ENCODE measurements around the gene PRKAA2.

The PRKAA2 gene

GRCh38 chr1:56688522-56689026 is 43.5 kb downstream of the PRKAA2 start:
- Histone ChIP-seq H3K36me3 (ENCODE audit: control insufficient read depth, low read length) (no peaks in the 10 kb centered on the region), H3K4me1 (ENCODE audit: control insufficient read depth, low read length) (no peaks in the 10 kb centered on the region), H3K79me2 (ENCODE audit: control insufficient read depth, low read length) (no peaks in the 10 kb centered on the region), H3F3A (ENCODE audit: control insufficient read depth, insufficient read depth) (no peaks in the 10 kb centered on the region), H3K4me2 (ENCODE audit: low read length) (no peak overlapping the region), H3K9me2 (replicated peaks; ENCODE audit: control insufficient read depth, low read length) (no peaks in the 10 kb centered on the region), H3K4me3 (ENCODE audit: low read length) (no peak overlapping the region), H3K9me3 (ENCODE audit: control insufficient read depth, insufficient read depth, low read length) (no peaks in the 10 kb centered on the region), H4K20me1 (ENCODE audit: control insufficient read depth, insufficient read depth, low read depth, low read length) (no peaks in the 10 kb centered on the region), H3K27me3 (ENCODE audit: control insufficient read depth, low read length) (no peaks in the 10 kb centered on the region), H3K27ac (ENCODE audit: low read depth, low read length) (no peak overlapping the region)
- no peak for TF ChIP-seq CTCF (IDR thresholded peaks at IDR 0.05; ENCODE audit: low read depth, low read length, poor library complexity, severe bottlenecking)
- no peak for TF ChIP-seq EZH2phosphoT487 (IDR thresholded peaks at IDR 0.05; ENCODE audit: borderline replicate concordance, low read length)

- Histone ChIP-seq H3K4me3 (ENCODE audit: low read length) (no peak overlapping the region), H3K27ac (ENCODE audit: low read depth, low read length) (no peak overlapping the region), H3K9me2 (replicated peaks; ENCODE audit: control insufficient read depth, low read length) (no peaks in the 10 kb centered on the region), H4K20me1 (ENCODE audit: control insufficient read depth, insufficient read depth, low read depth, low read length) (no peaks in the 10 kb centered on the region), H3K9me3 (ENCODE audit: control insufficient read depth, insufficient read depth, low read length) (no peaks in the 10 kb centered on the region), H3K4me2 (ENCODE audit: low read length) (no peak overlapping the region), H3K27me3 (ENCODE audit: control insufficient read depth, low read length) (no peaks in the 10 kb centered on the region), H3F3A (ENCODE audit: control insufficient read depth, insufficient read depth) (no peaks in the 10 kb centered on the region), H3K4me1 (ENCODE audit: control insufficient read depth, low read length) (no peaks in the 10 kb centered on the region), H3K79me2 (ENCODE audit: control insufficient read depth, low read length) (no peaks in the 10 kb centered on the region), H3K36me3 (ENCODE audit: control insufficient read depth, low read length) (no peaks in the 10 kb centered on the region)
- TF ChIP-seq CTCF (IDR thresholded peaks at IDR 0.05; ENCODE audit: low read depth, low read length, poor library complexity, severe bottlenecking) = no peak
Observed at GRCh38 chr1:56696663-56697062, 51.5 kb downstream of the PRKAA2 start.

GRCh38 chr1:56703747-56704146 is 58.6 kb downstream of the PRKAA2 start:
- no peak for TF ChIP-seq CTCF (IDR thresholded peaks at IDR 0.05; ENCODE audit: low read depth, low read length, poor library complexity, severe bottlenecking)
- TF ChIP-seq EZH2phosphoT487 (IDR thresholded peaks at IDR 0.05; ENCODE audit: borderline replicate concordance, low read length) = no peak
- no peak overlapping the region for H3K27ac ChIP-seq (ENCODE audit: low read depth, low read length)
- H3K9me3 ChIP-seq (ENCODE audit: control insufficient read depth, insufficient read depth, low read length) = no peaks in the 10 kb centered on the region
- H3K4me1 ChIP-seq (ENCODE audit: control insufficient read depth, low read length) = no peaks in the 10 kb centered on the region
- H3K9me2 ChIP-seq (replicated peaks; ENCODE audit: control insufficient read depth, low read length) = no peaks in the 10 kb centered on the region
- H3K4me2 ChIP-seq (ENCODE audit: low read length) = no peak overlapping the region
- H4K20me1 ChIP-seq (ENCODE audit: control insufficient read depth, insufficient read depth, low read depth, low read length) = no peaks in the 10 kb centered on the region
- H3K4me3 ChIP-seq (ENCODE audit: low read length) = no peak overlapping the region
- H3K79me2 ChIP-seq (ENCODE audit: control insufficient read depth, low read length) = no peaks in the 10 kb centered on the region
- peaks cover 2% of the 10 kb centered on the region; the same call in 1 of the 2 replicates for H3K27me3 ChIP-seq (ENCODE audit: control insufficient read depth, low read length)
- H3K36me3 ChIP-seq (ENCODE audit: control insufficient read depth, low read length) = no peaks in the 10 kb centered on the region
- no peaks in the 10 kb centered on the region for H3F3A ChIP-seq (ENCODE audit: control insufficient read depth, insufficient read depth)

- TF ChIP-seq EZH2phosphoT487 (IDR thresholded peaks at IDR 0.05; ENCODE audit: borderline replicate concordance, low read length) = no peak
- no peak for TF ChIP-seq CTCF (IDR thresholded peaks at IDR 0.05; ENCODE audit: low read depth, low read length, poor library complexity, severe bottlenecking)
- no peaks in the 10 kb centered on the region for H3K4me1 ChIP-seq (ENCODE audit: control insufficient read depth, low read length)
- no peak overlapping the region for H3K27ac ChIP-seq (ENCODE audit: low read depth, low read length)
- no peaks in the 10 kb centered on the region for H3K79me2 ChIP-seq (ENCODE audit: control insufficient read depth, low read length)
- no peaks in the 10 kb centered on the region for H3K9me2 ChIP-seq (replicated peaks; ENCODE audit: control insufficient read depth, low read length)
- no peak overlapping the region for H3K4me2 ChIP-seq (ENCODE audit: low read length)
- H3K4me3 ChIP-seq (ENCODE audit: low read length) = no peak overlapping the region
- H3K9me3 ChIP-seq (ENCODE audit: control insufficient read depth, insufficient read depth, low read length) = no peaks in the 10 kb centered on the region
- no peaks in the 10 kb centered on the region for H4K20me1 ChIP-seq (ENCODE audit: control insufficient read depth, insufficient read depth, low read depth, low read length)
- H3F3A ChIP-seq (ENCODE audit: control insufficient read depth, insufficient read depth) = no peaks in the 10 kb centered on the region
- peaks cover 11% of the 10 kb centered on the region for H3K27me3 ChIP-seq (ENCODE audit: control insufficient read depth, low read length)
- no peaks in the 10 kb centered on the region for H3K36me3 ChIP-seq (ENCODE audit: control insufficient read depth, low read length)
Observed at GRCh38 chr1:56707379-56707778, 62.3 kb downstream of the PRKAA2 start.
